GM20431 (cell line): ENCODE measurements around the gene PRKAR1B.
"Not testable (repeated sequence)": the region's sequence is repeated elsewhere in the genome, so short reads cannot be mapped to it uniquely, and the experiment has no call there.

ENCODE experiments used
- in situ Hi-C: fragments of 300-500 bp; cut with MseI, MboI; formaldehyde crosslinking; loops from one replicate; pipeline ENCODE4 v1.15.0; 2020; ENCODE audit warnings: low sequenced_read_pairs; ENCODE audit not compliant: unreplicated experiment

Gene PRKAR1B

GRCh38 chr7:552151-552867, 174.8 kb downstream of the PRKAR1B start:
- in situ Hi-C loops = not testable (repeated sequence)

GRCh38 chr7:551615-551970, 175.5 kb downstream of the PRKAR1B start:
- in situ Hi-C loops = not testable (repeated sequence)

GRCh38 chr7:550881-551614, 176.0 kb downstream of the PRKAR1B start:
- in situ Hi-C loops = no loop called here

GRCh38 chr7:549891-550625, 177.0 kb downstream of the PRKAR1B start:
- in situ Hi-C loops = no loop called here

- in situ Hi-C loops = no loop called here
Observed at GRCh38 chr7:549066-549890, 177.8 kb downstream of the PRKAR1B start.

GRCh38 chr7:548401-548800, 178.7 kb downstream of the PRKAR1B start:
- in situ Hi-C loops = no loop called here

- in situ Hi-C loops = no loop called here
Observed at GRCh38 chr7:545470-545869, 181.6 kb downstream of the PRKAR1B start.

GRCh38 chr7:544338-545221, 182.5 kb downstream of the PRKAR1B start:
- in situ Hi-C loops = no loop called here

- in situ Hi-C loops = no loop called here
Observed at GRCh38 chr7:543501-544337, 183.4 kb downstream of the PRKAR1B start.

GRCh38 chr7:542713-543500, 184.2 kb downstream of the PRKAR1B start:
- in situ Hi-C loops = no loop called here

- in situ Hi-C loops = no loop called here
Observed at GRCh38 chr7:542131-542712, 184.9 kb downstream of the PRKAR1B start.

GRCh38 chr7:541661-542060, 185.4 kb downstream of the PRKAR1B start:
- in situ Hi-C loops = no loop called here

- in situ Hi-C loops = no loop called here
Observed at GRCh38 chr7:540997-541396, 186.1 kb downstream of the PRKAR1B start.

GRCh38 chr7:540579-540978, 186.5 kb downstream of the PRKAR1B start:
- in situ Hi-C loops = no loop called here

- in situ Hi-C loops = no loop called here
Observed at GRCh38 chr7:539731-540411, 187.2 kb downstream of the PRKAR1B start.

GRCh38 chr7:538764-539685, 188.1 kb downstream of the PRKAR1B start:
- in situ Hi-C loops = no loop called here
